Measurements from ENCODE around the gene MYH9.

- TF ChIP-seq, protein P1, sequence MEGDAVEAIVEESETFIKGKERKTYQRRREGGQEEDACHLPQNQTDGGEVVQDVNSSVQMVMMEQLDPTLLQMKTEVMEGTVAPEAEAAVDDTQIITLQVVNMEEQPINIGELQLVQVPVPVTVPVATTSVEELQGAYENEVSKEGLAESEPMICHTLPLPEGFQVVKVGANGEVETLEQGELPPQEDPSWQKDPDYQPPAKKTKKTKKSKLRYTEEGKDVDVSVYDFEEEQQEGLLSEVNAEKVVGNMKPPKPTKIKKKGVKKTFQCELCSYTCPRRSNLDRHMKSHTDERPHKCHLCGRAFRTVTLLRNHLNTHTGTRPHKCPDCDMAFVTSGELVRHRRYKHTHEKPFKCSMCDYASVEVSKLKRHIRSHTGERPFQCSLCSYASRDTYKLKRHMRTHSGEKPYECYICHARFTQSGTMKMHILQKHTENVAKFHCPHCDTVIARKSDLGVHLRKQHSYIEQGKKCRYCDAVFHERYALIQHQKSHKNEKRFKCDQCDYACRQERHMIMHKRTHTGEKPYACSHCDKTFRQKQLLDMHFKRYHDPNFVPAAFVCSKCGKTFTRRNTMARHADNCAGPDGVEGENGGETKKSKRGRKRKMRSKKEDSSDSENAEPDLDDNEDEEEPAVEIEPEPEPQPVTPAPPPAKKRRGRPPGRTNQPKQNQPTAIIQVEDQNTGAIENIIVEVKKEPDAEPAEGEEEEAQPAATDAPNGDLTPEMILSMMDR (IDR thresholded peaks at IDR 0.05): no peak
- TF ChIP-seq EZH2 (IDR thresholded peaks at IDR 0.05; ENCODE audit: borderline replicate concordance, insufficient read depth, low read depth, low read length, poor library complexity, severe bottlenecking): no peak
These were observed 38.0 kb downstream of the MYH9 start for GRCh38 chr22:36349726-36350125.
